GM21528 (cell line): ENCODE data around the gene PUSL1.
A peak's percentile ranks its signal among the peaks of the same experiment; 100 is the strongest.
"Not testable (repeated sequence)": the region's sequence is repeated elsewhere in the genome, so short reads cannot be mapped to it uniquely, and the experiment has no call there.

Source experiments
- ATAC-seq: cut with Tn5 transposase; IDR thresholded peaks from one replicate; pipeline ENCODE4 v1.9.1; 2021; ENCODE audit warnings: mild to moderate bottlenecking, moderate library complexity; ENCODE audit not compliant: unreplicated experiment, low FRiP score

PUSL1 gene

DNA sequence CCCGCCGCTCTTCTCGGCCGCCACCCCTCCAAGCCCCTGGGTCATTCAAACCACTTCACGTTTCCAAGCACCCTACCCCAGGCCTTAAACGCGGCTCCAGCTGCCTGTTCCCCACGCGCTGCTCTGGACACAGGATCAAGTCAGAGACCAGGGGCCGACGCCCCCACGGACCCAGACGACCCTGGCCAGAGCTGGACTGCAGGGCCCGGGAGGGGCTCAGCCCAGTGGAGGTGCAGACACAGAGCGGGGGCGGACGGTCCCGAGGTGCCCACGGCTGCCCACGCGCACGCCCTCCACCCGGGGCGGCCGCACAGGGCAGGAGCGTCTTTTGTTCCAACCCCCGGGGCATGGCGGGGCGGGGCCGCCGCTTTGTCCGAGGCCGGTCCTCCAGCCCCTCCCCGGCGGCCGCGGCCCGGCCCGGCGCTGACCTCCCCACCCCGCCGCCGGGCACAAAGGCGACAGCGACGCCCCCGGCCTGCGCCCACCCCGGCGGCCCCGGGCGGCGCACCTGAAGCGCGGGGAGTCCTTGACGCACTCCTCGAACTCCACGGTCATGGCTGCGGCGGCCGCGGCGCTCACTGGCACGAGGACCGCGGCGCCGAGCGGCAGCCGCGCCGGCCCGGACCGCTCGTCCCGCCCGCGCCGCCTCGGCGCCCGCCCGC lies 1.0 kb upstream of the PUSL1 start:
- peak; percentile 6 for ATAC-seq

DNA sequence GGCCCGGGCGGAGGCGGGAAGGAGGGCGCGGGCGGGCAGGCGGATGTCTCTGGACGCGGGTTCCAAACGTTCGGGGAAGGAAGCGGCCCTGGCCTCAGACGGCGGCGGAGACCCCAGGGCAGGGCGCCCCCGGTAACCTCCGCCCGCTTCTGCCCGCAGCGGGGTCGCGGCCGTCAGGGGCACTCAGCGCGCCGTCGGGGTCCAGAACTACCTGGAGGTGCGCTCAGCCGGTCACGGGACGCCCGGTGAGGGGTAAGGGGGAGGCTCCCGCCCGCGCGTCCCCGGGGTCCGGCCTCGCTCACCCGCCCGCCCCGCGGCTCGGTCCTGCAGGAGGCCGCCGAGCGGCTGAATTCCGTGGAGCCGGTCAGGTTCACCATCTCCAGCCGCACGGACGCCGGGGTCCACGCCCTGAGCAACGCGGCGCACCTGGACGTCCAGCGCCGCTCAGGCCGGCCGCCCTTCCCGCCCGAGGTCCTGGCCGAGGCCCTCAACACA lies 406 bp downstream of the PUSL1 start:
- peak; percentile 0 for ATAC-seq

DNA sequence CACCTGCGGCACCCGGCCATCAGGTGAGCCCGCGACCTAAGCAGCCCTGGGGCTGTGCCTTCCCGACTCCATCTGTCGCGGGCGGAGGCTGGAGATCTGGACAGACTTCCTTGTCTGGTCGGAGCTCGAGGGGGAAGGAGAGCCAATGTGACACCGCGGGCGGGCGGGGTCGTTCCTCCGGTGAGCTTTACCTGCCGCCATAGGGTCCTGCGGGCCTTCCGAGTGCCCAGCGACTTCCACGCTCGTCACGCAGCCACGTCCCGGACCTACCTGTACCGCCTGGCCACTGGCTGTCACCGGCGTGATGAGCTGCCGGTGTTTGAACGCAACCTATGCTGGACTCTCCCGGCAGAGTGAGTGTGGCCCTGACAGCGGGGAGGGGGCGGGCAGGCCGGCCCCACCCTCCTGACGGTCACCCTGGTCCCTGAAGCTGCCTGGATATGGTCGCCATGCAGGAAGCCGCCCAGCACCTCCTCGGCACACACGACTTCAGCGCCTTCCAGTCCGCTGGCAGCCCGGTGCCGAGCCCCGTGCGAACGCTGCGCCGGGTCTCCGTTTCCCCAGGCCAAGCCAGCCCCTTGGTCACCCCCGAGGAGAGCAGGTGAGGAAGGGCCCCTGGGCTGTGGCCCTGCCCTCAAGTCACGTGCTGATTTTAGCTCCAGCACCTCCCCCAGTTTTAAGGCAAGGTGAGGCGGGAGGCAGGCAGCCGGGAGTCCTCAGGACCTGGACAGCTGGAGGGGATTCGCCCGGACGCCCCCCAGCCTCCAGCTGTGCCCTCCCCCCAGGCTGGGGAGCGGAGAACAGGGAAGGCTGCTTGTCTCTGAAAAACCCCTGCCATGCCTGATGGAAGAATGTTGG lies 1.1 kb downstream of the PUSL1 start:
- ATAC-seq, result no peak

DNA sequence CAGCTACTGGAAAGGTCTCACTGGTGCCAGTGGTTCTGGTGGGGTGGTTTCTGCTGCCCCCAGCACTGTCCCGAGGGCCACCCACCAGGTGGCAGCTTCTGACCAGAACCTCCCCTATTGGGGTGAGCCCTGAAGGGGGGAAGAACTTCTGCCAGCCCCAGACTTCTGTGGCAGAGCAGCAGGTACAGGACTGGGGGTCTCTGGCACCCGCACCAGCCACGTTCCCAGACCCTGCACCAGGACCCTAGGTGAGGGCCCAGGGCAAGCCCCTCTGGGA lies 1.6 kb downstream of the PUSL1 start:
- ATAC-seq, result no peak

DNA sequence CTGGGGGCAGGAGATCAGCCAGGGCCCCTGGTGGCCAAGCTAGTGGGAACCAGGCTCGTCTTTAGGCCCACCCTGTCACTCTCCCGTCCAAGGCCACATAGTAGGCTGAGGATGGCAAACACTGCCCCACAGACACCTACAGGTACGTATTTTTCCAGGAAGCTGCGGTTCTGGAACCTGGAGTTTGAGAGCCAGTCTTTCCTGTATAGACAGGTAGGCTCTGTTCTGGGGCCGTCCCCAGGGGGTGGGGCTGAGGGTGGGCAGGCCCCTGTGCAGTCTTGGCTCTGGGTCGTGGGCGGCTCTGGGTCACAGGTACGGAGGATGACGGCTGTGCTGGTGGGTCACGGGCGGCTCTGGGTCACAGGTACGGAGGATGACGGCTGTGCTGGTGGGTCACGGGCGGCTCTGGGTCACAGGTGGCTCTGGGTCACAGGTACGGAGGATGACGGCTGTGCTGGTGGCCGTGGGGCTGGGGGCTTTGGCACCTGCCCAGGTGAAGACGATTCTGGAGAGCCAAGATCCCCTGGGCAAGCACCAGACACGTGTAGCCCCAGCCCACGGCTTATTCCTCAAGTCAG lies 2.2 kb downstream of the PUSL1 start:
- ATAC-seq, result no peak

DNA sequence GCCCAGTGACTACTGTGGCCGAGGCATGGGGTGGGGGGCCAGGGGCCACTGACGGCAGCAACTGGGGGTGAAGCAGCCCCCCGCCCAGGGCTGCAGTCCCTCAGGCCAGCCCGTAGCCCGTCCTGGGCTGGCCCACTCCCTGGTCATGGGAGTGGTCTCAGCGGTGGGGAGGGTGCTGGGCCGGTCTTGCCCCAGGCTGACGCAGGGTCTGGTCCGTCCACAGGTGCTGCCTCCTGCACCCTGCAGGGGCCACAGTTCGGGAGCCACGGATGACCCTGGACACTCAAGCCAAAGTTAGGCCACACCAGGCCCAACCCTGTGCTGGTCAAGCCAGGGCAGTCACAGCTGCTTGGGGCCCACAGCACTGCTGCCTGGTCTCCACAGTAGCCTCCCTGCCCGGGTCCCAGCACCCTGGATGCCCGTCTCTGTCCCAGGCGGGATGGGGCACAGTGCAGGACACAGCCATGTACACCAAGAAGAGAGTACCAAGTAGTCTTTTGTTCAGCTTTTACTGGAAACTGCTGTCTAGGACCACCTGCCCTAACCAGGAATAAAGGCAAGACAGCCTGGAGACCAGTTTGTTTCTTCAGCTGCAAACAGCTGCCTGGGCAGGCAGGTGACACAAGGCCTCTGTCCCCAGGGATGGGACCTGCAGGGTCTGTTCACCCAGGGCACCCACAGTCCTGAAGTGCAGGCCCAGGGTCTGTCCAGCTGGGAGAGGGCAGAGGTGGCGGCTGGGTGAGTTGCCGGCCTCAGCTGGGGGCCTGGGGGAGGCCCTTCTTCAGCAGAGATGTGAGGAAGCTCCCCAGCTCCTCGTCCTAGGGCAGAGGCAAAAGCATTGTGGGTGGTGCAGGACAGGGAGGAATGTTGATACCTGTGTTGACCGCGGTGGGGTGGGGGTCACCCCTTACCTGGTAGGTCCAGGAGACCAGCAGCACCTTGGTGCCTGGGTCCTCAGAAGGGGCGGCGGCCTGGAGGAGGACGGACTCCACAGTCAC lies 3.0 kb downstream of the PUSL1 start:
- ATAC-seq, result no peak

DNA sequence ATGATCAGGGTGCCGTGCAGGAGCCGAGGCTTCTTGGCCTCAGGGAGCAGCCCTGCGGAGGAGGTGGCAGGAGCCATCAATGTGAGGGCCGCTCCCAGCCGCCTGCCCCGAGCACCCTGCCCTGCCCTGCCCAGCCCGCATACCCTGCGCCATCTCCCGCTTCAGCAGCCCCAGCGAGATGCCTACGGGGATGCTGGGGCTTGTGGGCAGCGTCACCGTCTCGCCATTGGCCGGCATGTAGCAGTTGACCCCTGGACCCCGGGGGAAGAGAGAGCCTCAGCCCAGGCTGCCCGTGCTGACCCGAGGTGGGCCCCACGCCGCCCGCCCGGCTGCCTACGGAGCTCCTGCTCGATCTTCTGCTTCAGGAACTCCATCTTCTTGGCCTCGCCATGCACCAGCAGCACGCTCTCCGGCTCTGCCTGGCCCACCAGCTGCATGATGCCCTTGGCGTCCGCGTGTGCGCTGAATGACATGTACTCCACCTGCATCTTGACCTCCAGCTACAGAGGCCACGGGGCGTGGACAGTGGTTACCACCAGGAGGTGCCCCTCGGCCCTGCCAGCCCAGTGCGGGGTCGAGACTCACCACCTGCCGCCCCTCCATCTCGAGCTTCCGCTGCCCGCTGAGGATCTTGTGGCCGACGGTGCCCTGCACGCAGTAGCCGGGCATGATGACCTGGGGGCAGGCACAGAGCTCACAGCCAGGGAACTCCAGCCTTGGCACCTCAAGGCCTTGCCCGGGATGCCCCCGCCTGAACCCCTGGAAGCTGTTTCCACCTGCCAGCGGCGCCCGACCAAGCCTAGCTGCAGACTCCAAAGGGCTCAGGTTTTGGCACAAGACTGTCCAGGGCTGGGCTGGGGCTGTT lies 4.3 kb downstream of the PUSL1 start:
- ATAC-seq, result no peak

DNA sequence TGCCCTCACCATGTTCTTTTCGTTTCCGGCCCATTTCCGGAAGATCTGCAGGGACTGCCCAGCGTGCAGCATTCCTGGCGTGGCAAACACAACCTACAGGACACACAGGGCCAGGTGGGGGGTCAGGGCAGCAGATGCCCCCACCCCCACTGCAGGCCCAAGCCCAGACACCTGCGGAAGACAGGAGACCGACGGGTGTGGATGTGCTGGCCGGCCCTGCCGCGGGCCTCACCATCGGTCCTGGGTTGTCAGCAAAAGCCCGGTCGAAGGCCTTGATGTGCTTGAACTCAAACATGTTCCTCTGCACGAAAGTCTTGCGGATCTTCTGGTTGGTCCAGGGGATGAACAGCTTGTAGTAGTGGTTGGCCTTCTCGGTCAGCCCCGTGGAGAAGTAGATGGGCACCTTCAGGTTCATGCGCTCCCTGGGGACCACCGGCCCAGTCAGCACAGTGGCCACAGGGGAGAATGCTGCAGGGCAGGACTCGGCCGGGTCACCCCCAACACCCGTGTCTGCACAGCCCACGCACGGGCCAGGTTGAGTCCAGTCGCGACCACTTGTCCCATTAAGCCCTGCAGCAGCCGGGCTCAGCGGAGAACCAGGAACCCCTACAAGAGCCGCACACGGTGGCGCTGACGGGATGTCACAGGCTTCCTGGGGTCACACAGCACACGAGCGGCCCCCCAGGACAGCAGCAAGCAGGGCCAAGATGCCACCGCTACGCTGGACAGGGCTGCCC lies 5.3 kb downstream of the PUSL1 start:
- no peak for ATAC-seq

DNA sequence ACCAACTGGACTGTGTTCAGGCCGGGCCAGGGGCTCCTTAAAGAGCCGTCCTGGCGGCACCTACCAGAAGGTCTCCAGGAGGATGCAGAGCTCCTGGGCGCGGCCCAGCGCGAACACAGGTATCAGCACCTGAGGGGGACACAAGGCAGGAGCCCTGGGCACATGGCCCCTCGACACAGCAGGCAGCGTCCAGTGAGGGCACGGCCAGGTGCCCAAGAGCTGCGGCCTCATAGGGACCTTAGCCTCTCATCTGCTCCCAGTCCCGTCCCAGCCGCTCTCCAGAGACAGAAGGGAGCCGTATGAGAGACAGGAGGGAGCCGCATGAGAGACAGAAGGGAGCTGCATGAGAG lies 5.8 kb downstream of the PUSL1 start:
- no peak for ATAC-seq

DNA sequence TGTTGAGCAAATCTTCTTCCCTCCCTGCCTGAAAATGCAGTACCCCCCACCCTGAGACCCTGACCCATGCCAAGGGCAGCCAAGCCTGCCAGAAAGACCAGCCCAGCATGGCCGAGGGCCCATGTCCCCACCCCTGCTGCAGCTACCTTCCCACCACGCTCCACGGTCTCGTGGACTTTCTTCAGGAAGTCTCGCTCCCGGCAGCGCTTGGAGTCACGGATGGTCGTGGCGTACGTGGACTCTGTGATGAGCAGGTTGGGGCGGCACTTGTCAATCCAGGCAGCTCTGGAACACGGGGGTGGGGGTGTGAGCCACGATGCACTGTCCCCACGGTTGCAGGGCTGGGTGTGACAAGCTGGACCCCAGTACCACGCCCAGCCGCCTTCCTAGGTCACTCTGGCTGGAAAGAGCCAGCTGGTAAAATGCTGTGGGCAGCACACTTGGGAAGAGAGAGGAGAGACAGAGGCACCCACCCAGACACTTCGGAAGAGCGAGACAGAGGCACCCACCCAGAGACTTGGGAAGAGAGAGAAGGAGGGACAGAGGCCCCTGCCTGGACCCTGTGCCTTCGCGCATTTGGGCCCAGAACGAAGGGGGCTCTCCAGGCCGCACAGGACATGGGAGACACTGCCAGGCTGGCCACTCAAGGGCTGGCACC lies 6.4 kb downstream of the PUSL1 start:
- ATAC-seq, result no peak

DNA sequence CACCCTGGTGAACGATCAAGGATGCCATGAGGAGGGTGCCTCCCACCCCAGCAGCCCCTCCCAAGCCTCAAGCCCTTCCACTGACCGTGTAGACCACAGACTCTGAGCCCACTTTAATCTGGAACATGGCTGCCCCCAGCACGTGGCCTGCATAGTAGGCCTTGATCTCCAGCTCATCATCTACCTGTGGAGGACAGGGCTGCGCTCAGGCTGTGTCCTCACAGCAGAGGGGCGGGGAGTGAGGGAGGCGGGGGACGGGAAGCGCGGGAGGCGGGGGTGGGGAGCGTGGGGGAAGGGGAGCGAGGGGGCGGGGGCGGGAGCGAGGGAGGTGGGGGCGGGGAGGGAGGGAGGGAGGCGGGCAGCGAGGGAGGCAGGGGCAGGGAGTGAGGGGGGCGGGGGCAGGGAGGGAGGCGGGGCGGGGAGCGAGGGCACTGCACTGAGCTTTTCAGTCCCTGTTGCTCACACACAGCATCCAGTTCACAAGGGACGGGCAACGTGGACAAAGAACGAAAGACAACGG lies 7.1 kb downstream of the PUSL1 start:
- ATAC-seq, result no peak

DNA sequence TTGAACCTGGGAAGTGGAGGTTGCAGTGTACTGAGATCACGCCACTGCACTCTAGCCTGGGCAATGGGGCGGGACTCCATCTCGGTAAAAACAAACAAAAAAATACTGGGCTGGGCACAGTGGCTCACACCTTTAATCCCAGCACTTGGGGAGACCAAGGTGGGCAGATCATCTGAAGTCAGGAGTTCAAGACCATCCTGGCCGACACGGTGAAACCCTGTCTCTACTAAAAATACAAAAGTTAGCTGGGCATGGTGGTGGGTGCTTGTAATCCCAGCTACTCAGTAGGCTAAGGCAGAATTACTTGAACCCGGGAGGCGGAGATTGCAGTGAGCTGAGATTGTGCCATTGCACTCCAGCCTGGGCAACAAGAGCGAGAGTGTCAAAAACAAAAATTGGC lies 7.8 kb downstream of the PUSL1 start:
- ATAC-seq, result not testable (repeated sequence)

DNA sequence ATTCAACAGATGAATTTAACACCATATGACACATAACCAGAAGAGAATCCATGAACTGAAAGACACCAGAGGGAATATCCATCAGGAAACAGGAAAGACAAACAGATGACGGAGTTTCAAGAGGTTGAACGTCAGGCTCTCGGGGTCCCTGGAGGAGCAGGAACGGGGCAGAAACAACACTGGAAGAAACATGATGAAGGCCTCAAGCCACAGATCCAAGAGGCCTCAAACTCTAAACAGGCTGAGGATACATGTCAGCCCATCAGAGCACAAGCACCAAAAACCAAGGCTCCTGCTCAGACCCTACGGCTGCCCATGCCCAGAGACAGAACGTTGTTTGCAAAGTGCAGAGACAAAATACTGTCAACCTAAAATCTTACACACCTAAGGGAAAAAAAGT lies 9.0 kb downstream of the PUSL1 start:
- ATAC-seq, result no peak

DNA sequence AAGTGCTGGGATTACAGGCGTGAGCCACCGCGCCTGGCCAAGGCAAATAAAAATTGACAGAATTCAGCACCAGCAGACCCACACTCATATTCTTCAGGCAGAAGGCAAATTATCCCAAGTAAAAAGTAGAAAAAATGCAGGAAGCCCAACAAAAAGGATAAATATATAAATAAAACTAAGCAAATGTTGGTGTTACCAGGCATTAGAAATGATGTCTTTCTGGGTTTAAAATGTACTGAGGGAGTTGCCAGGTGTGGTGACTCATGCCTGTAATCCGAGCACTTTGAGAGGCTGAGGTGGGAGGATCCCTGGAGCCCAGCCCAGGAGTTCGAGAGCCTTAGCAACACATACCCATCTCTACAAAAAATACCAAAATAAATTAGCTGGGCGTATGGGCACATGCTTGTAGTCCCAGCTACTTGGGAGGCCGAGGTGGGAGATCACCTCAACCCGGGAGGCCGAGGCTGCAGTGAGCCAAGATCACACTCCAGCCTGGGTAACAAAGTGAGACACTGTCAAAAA lies 9.8 kb downstream of the PUSL1 start:
- ATAC-seq, result no peak

DNA sequence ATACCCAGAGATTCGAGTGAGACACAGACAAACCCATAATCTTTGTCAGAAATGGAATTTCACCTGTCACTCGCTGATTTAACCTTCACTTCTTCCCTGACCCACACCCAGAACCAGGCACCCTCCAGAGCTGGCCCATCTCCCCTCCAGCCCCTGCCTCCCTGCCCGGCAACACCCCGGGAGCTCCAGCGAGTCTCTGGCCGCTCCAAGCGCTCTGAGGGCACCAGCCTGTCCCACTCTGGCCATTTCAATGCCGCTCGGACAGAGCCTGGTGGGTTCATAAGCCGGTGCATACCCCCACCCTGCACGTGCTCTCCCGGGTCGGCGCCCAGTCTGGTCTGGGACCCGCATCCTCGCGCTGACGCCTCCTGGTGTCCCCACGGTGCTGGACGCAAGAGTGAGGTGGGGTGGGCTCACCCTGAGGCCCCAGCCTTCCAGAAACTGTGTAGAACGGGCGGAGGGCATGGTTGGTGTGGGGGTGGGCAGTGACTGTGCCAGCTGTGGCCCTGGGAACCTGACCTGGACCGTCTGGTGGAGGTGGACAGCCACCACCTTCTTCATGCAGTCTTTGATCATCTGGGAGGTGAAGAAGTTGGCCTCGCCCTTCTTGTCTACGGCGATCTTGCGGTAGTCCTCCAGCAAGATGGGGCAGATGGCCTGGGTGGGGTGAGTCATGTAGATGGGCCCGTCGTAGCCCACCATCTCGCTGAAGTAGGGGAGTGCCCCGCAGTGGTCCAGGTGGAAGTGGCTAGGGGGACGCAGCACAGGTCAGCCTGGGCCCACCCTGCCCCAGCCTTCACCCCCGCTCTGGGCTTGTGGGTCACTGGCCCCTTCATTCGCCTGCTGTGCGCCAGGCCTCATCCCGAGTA lies 10.6 kb downstream of the PUSL1 start:
- no peak for ATAC-seq

DNA sequence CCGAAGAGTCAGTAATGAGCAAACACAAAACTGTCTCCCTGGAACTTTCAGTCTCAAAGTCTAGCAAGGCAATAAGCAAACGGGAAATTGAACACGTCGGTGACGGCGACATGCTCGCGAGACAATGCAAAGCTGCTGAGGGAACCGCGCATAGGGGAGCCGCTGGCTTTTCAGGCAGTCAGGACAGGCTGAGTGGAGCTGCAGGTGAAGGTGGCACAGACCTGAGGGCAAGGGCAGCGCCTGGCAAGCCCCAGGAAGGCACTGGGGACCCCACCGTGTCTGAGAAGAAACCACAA lies 11.2 kb downstream of the PUSL1 start:
- no peak for ATAC-seq

DNA sequence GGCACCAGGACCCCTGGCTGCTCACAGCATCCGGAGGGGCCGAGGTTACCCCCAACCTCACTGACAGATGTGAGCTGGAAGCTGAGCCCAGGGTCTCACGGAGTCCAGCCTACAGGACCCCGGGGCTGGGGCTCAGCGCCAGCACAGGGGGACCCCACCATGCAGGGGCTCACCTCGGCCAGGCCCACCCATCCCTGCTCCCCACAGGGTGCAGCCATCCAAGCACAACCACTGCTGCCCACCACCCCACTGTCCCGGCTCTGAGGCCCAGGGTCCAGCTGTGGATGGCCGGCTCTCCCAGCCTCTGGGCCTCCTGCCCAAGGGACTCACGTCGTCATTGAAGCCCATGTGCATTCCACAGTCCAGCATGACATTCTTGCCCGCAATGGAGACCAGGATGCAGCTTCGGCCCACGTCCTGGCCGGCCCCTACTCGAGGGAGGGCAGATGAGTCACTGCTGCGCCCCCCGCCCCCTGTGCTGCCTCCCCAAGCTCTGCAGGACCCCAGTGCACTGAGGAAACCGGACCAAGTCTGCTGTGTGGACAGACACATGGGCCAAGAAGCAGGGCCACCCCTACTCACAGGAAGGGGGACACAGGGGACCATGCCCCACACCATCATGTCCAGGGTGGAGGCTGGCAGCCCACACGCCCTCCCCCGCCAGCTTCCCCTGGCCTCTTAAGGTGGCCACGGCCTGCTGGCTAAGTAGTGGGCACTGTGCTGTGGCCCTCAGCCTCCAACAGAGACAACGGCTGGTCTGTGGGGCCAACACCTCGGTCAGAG lies 12.5 kb downstream of the PUSL1 start:
- ATAC-seq, result no peak
